ENCODE results near the gene RFX1. TPM values are rescaled to one million over a fixed set of nuclear protein-coding genes. Genes with fewer than 3 reads are reported as not detected.

Gene RFX1
- total RNA-seq, 1 experiment from 2014 or later, result 14.9 TPM

DNA sequence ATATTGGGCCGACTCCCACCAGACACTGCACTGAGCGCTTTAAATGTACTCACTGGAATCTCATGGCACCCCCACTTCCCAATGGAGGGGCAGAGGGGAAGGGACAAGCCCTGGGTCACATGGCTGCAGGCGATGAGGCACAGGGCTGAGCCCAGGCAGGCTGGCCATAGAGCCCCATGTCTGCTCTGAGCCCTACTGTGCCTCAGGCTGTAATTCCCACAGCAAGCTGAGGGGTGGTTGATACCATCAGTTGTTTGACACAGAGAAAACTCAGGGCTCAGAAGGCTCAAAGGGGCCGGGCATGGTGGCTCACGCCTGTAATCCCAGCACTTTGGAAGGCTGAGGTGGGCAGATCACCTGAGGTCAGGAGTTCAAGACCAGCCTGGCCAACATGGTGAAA is 25.1 kb downstream of the RFX1 start:
- intact Hi-C loops (cut with micrococcal nuclease; ENCODE audit: unreplicated experiment), result no loop called here
- Mint-ChIP-seq H3K27me3 (ENCODE audit: unreplicated experiment) (no peaks in the 10 kb centered on the region), H3K9me3 (ENCODE audit: low read depth, unreplicated experiment) (no peaks in the 10 kb centered on the region), H3K36me3 (ENCODE audit: insufficient read depth, unreplicated experiment) (no peaks in the 10 kb centered on the region), H3K27ac (ENCODE audit: unreplicated experiment) (no peak overlapping the region), H3K4me3 (ENCODE audit: low read depth, unreplicated experiment) (no peak overlapping the region), H3K4me1 (ENCODE audit: low read depth, unreplicated experiment) (no peaks in the 10 kb centered on the region)
- BruUV-seq (replicated peaks), result no TSS peak
- CTCF ChIA-PET, result no interaction called here
- no peak for DNase-seq
- TF ChIP-seq, protein P1, sequence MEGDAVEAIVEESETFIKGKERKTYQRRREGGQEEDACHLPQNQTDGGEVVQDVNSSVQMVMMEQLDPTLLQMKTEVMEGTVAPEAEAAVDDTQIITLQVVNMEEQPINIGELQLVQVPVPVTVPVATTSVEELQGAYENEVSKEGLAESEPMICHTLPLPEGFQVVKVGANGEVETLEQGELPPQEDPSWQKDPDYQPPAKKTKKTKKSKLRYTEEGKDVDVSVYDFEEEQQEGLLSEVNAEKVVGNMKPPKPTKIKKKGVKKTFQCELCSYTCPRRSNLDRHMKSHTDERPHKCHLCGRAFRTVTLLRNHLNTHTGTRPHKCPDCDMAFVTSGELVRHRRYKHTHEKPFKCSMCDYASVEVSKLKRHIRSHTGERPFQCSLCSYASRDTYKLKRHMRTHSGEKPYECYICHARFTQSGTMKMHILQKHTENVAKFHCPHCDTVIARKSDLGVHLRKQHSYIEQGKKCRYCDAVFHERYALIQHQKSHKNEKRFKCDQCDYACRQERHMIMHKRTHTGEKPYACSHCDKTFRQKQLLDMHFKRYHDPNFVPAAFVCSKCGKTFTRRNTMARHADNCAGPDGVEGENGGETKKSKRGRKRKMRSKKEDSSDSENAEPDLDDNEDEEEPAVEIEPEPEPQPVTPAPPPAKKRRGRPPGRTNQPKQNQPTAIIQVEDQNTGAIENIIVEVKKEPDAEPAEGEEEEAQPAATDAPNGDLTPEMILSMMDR (IDR thresholded peaks at IDR 0.05; ENCODE audit: unreplicated experiment), result no peak

DNA sequence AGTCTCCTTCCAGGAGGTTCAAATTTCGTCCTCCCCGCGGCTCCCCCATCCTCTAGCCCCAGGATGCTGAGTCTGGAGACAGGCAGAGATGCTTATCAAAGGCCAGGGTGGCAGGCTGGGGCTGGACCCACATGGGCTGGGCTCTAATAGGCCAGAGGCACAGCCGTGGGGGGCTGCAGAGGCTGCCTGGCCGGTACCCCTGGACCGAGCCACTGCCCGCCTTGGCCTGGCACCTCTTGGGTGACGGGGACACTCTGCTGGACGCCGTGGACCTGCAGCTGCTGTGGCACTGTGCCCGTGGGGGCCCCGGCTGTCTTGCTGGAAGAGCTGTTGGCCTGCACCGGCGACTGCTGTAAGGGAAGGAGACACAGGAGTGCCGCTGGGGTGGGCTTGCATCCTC is 25.8 kb downstream of the RFX1 start:
- Mint-ChIP-seq H3K4me3 (ENCODE audit: low read depth, unreplicated experiment) (no peak overlapping the region), H3K4me1 (ENCODE audit: low read depth, unreplicated experiment) (no peaks in the 10 kb centered on the region), H3K27me3 (ENCODE audit: unreplicated experiment) (no peaks in the 10 kb centered on the region), H3K27ac (ENCODE audit: unreplicated experiment) (no peak overlapping the region), H3K9me3 (ENCODE audit: low read depth, unreplicated experiment) (no peaks in the 10 kb centered on the region), H3K36me3 (ENCODE audit: insufficient read depth, unreplicated experiment) (no peaks in the 10 kb centered on the region)
- CTCF ChIA-PET, result no interaction called here
- TF ChIP-seq, protein P1 (IDR thresholded peaks at IDR 0.05; ENCODE audit: unreplicated experiment), result no peak
- BruUV-seq (replicated peaks), result no TSS peak
- intact Hi-C loops (cut with micrococcal nuclease; ENCODE audit: unreplicated experiment), result no loop called here
- DNase-seq, result no peak

DNA sequence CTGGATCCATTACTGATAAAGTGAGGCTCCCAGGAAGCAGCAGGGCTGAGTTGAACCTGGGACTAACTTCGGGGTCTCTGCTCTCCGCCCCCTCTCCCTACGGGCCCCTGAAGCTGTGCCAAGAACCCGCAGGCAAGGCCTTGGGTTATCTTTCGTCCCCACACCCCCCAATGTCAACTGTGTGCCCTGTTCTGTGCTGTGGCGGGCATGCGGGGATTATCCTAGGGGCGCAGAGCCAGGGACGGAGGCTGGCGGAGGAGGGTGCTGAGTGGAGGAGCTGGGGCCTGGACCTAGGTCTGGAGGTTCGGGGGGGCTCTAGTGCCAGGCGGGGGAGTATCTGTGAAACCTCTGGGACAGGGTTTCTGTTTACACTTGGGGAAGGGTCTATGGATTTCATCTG is 26.4 kb downstream of the RFX1 start:
- Mint-ChIP-seq H3K9me3 (ENCODE audit: low read depth, unreplicated experiment) (no peaks in the 10 kb centered on the region), H3K27me3 (ENCODE audit: unreplicated experiment) (no peaks in the 10 kb centered on the region), H3K4me3 (ENCODE audit: low read depth, unreplicated experiment) (no peak overlapping the region), H3K27ac (ENCODE audit: unreplicated experiment) (no peak overlapping the region), H3K36me3 (ENCODE audit: insufficient read depth, unreplicated experiment) (no peaks in the 10 kb centered on the region), H3K4me1 (ENCODE audit: low read depth, unreplicated experiment) (no peaks in the 10 kb centered on the region)
- CTCF ChIA-PET, result no interaction called here
- TF ChIP-seq, protein P1 (IDR thresholded peaks at IDR 0.05; ENCODE audit: unreplicated experiment), result no peak
- no peak for DNase-seq
- intact Hi-C loops (cut with micrococcal nuclease; ENCODE audit: unreplicated experiment), result loop anchor here (5.0 kb wide), 1 partner anchor 53 kb away; the partner anchor contains the start of gene IL27RA
- BruUV-seq (replicated peaks), result no TSS peak

DNA sequence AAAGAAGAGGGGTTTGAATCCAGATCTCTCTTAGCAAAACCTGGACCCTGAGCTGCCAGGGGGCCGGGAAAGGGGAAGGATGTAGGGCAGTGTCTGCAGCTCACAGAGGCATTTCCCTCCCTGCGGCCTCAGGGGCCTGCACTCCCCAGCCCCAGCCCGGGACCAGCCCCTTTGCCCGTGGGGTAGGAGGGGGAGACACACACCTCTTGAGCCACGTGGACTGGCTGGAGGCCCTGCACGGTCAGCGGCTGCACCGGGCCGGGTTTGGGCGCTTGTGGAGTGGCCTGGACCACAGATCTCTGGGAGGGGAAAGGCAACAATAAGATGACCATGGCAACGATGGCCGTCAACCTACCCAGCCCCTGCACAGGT is 26.9 kb downstream of the RFX1 start:
- no peak for DNase-seq
- Mint-ChIP-seq H3K9me3 (ENCODE audit: low read depth, unreplicated experiment) (no peaks in the 10 kb centered on the region), H3K4me1 (ENCODE audit: low read depth, unreplicated experiment) (no peaks in the 10 kb centered on the region), H3K4me3 (ENCODE audit: low read depth, unreplicated experiment) (no peak overlapping the region), H3K36me3 (ENCODE audit: insufficient read depth, unreplicated experiment) (peaks cover under 1% of the 10 kb centered on the region), H3K27me3 (ENCODE audit: unreplicated experiment) (no peaks in the 10 kb centered on the region), H3K27ac (ENCODE audit: unreplicated experiment) (no peak overlapping the region)
- CTCF ChIA-PET, result no interaction called here
- intact Hi-C loops (cut with micrococcal nuclease; ENCODE audit: unreplicated experiment), result loop anchor here (5.0 kb wide), 1 partner anchor 53 kb away; the partner anchor contains the start of gene IL27RA
- TF ChIP-seq, protein P1 (IDR thresholded peaks at IDR 0.05; ENCODE audit: unreplicated experiment), result no peak
- no TSS peak for BruUV-seq (replicated peaks)

All from Calu3 (cell line).